ENCODE measurements around the gene GABRA4. TPM values are rescaled to one million over a fixed set of nuclear protein-coding genes. Genes with fewer than 3 reads are reported as not detected.

The GABRA4 gene
- total and polyA plus RNA-seq, 10 of the 15 experiments (the other 5 are each of a cell fraction or from before 2014, with no cell fraction given) = 0.69 to 14.6 (median 1.1) TPM

DNA sequence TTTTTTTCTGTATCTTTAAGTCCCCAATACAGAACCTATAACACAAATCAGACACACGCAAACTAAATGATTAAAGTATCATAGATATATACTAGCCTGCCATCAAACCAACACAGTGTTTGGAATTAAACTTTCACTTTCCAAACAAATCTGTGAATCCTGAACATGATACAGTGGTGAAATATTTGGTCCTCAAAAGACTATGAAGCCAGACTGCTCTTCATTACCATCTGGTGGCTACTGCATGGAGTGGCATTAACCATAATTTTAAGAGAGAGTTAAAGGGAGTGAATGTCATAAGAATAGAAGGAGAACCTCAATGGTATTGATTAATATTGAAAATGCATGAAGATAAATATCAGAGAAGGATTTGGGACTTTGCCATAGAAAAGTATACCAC lies 9.2 kb upstream of the GABRA4 start:
- DNase-seq (ENCODE audit: low read depth, low spot score) (no peak), ATAC-seq (peak; percentile 73), FAIRE-seq (no peak)
- Histone ChIP-seq H3K27me3 (replicated peaks in 1 of 2; ENCODE audit: control insufficient read depth in 2 of 2, insufficient read depth in 2 of 2, low read length in 1 of 2) (no peaks in the 10 kb centered on the region), H3K4me2 (ENCODE audit: control insufficient read depth, insufficient read depth) (no peak overlapping the region), H3K79me2 (ENCODE audit: control insufficient read depth, insufficient read depth, low read length) (no peaks in the 10 kb centered on the region), H3K9ac (ENCODE audit: control insufficient read depth, insufficient read depth, low read length) (no peak overlapping the region), H2AFZ (ENCODE audit: control insufficient read depth, low read depth, low read length) (no peak overlapping the region), H4K20me1 (ENCODE audit: control insufficient read depth, insufficient read depth) (no peaks in the 10 kb centered on the region), H3K9me3 (replicated peaks; ENCODE audit: control insufficient read depth, insufficient read depth, low read length) (no peaks in the 10 kb centered on the region), H3K4me1 (ENCODE audit: control insufficient read depth, insufficient read depth, low read length) (no peaks in the 10 kb centered on the region), H3K36me3 (ENCODE audit: control insufficient read depth in 2 of 2, insufficient read depth in 2 of 2, low read length in 1 of 2) (no peaks in the 10 kb centered on the region), H3K4me3 (no peak overlapping the region), H3K27ac (ENCODE audit: control insufficient read depth, insufficient read depth) (no peak overlapping the region)
- SMC1A ChIA-PET (ENCODE audit: uncharacterized antibody, unreplicated experiment) = interaction anchor here (0.9 to 2.0 kb wide), 6 partner anchors 14 to 120 kb away, joined by 3 to 12 read pairs (median 5); no protein-coding TSS in a partner anchor
- WGBS (ENCODE audit: insufficient coverage, insufficient replicate concordance, low lambda C conversion rate, missing lambda C conversion rate) = 12% methylated on average over 1 of the region's 1 CpG
- in situ Hi-C loops (cut with MboI) = no loop called here
- no TSS peak for BruUV-seq (replicated peaks)
- CTCF ChIA-PET = interaction anchor here (0.6 to 1.7 kb wide), 6 partner anchors 13 to 65 kb away, joined by 3 to 5 read pairs (median 4); no protein-coding TSS in a partner anchor
- POLR2A ChIA-PET = interaction anchor here (1.1 kb wide), 1 partner anchor 26 kb away, joined by 8 read pairs; no protein-coding TSS in a partner anchor
- RAD21 ChIA-PET (ENCODE audit: unreplicated experiment) = interaction anchor here (0.8 to 1.5 kb wide), 4 partner anchors 34 to 70 kb away, joined by 3 to 5 read pairs (median 4); no protein-coding TSS in a partner anchor
- TF ChIP-seq RAD21 (IDR thresholded peaks at IDR 0.05; ENCODE audit: insufficient read depth, low read depth, low read length) (peak; percentile 74), SMC3 (IDR thresholded peaks at IDR 0.05; ENCODE audit: borderline replicate concordance, low read length) (peak; percentile 54; the same call in 1 of the 2 replicates), NFXL1 (IDR thresholded peaks at IDR 0.05; ENCODE audit: borderline replicate concordance) (no peak)
- TF ChIP-seq, protein P1, sequence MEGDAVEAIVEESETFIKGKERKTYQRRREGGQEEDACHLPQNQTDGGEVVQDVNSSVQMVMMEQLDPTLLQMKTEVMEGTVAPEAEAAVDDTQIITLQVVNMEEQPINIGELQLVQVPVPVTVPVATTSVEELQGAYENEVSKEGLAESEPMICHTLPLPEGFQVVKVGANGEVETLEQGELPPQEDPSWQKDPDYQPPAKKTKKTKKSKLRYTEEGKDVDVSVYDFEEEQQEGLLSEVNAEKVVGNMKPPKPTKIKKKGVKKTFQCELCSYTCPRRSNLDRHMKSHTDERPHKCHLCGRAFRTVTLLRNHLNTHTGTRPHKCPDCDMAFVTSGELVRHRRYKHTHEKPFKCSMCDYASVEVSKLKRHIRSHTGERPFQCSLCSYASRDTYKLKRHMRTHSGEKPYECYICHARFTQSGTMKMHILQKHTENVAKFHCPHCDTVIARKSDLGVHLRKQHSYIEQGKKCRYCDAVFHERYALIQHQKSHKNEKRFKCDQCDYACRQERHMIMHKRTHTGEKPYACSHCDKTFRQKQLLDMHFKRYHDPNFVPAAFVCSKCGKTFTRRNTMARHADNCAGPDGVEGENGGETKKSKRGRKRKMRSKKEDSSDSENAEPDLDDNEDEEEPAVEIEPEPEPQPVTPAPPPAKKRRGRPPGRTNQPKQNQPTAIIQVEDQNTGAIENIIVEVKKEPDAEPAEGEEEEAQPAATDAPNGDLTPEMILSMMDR (IDR thresholded peaks at IDR 0.05 in 2 of 3, conservative IDR thresholded peaks at IDR 0.05 in 1 of 3; ENCODE audit: control insufficient read depth in 2 of 3, extremely low read depth in 1 of 3, insufficient read depth in 1 of 3, low read depth in 3 of 3, low read length in 3 of 3) = peak in 2 of 3 experiments; percentile 32 to 40; a peak in 3 of 6 replicates
- intact Hi-C loops (cut with micrococcal nuclease; ENCODE audit: unreplicated experiment) = loop anchor here (1.0 kb wide), 1 partner anchor 70 kb away; no protein-coding TSS in a partner anchor
